Activated naive CD4-positive, alpha-beta T cell treated with anti-CD3 and anti-CD28 coated beads, Interleukin-2, amount 10 ng/mL, durations not matched to agents 5 hours and 36 hours (primary cell): Measurements from ENCODE around the gene TUB. TPM values are rescaled to one million over a fixed set of nuclear protein-coding genes. Genes with fewer than 3 reads are reported as not detected.

Source experiments
- total RNA-seq, 2 experiments: library from RNA; stranded (reverse); gene quantifications; one replicate each; pipeline ENCODE4 v1.2.3, GENCODE V29; 2021

The TUB gene, protein sequence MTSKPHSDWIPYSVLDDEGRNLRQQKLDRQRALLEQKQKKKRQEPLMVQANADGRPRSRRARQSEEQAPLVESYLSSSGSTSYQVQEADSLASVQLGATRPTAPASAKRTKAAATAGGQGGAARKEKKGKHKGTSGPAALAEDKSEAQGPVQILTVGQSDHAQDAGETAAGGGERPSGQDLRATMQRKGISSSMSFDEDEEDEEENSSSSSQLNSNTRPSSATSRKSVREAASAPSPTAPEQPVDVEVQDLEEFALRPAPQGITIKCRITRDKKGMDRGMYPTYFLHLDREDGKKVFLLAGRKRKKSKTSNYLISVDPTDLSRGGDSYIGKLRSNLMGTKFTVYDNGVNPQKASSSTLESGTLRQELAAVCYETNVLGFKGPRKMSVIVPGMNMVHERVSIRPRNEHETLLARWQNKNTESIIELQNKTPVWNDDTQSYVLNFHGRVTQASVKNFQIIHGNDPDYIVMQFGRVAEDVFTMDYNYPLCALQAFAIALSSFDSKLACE
- under 1 TPM; 0.02 to 0.03 TPM for total RNA-seq

DNA sequence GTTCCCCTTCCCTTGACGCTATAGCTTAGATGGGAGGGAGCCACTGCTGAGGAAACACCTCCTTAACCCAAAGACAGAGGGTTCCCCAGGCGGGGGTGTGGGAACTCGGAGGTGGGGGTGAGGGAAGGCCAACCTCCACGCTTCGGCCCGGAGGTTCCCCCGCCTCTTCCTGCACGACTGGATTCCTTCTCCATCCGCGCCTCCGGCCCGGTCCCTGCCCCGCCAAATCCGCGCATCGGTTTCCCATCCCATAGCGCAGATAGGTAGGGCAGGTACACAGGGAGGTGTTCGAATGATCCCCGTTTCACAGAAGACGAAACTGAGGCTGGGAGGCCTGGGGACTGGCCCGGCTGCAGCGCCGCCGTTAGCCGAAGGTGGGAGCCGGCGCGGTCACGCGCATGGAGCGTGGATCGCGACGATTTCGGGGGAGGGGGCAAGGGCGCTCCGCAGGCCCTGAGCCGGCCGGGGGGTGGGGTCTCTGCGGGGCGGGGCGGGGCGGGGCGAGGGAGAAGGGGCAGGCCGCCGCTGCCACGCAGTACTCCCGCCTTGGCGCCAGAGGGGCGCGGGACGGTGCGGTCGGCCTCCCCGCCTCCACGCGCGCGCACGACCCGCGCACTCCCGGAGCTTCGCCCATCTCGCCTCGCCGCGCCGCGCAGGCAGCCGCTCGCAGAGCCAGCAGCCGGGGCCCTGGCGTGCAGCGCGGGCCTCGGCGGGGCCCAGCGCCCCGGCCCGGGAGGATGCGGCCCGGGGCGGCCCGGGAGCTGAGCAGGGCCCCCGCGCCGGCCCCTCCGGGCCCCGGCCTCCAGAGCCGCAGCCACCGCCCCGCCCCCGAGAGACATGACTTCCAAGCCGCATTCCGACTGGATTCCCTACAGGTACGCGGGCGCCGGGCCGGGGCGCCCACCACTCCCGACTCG is at the start of gene TUB:
Gene TUB (plus strand): TSS at position 538 of the 917 bp plus-strand sequence. CDS start 300 bp downstream, at position 838.

Other genes with a start within 250 kb of the TUB start
- gene OR10A6, start 149.9 kb upstream of the TUB start, total RNA-seq, result not detected
- not detected for gene OR10A3, start 139.5 kb upstream of the TUB start, total RNA-seq
- not detected for gene NLRP10, start 115.8 kb upstream of the TUB start, total RNA-seq
- gene EIF3F, start 93.9 kb upstream of the TUB start, total RNA-seq, result 100 to 1,000 TPM; 383 to 389 TPM
- gene RIC3, start 87.8 kb downstream of the TUB start, total RNA-seq, result 1 to 10 TPM; 8.2 to 9.1 TPM
- gene LMO1, start 182.7 kb downstream of the TUB start, total RNA-seq, result not detected